ENCODE data around the gene LEMD2.

- no peak for TF ChIP-seq EZH2 (IDR thresholded peaks at IDR 0.05; ENCODE audit: insufficient read depth, poor library complexity, severe bottlenecking)
- no peak for TF ChIP-seq EZH2phosphoT487 (IDR thresholded peaks at IDR 0.05; ENCODE audit: insufficient read depth, low read depth)
Observed at GRCh38 chr6:33761922-33762629, 26.9 kb downstream of the LEMD2 start.
